ENCODE measurements around the gene OVOL2. TPM values are rescaled to one million over a fixed set of nuclear protein-coding genes. Genes with fewer than 3 reads are reported as not detected.

OVOL2 gene
- total and polyA plus RNA-seq, 10 of the 15 experiments (the other 5 are each of a cell fraction or from before 2014, with no cell fraction given), result not detected

DNA sequence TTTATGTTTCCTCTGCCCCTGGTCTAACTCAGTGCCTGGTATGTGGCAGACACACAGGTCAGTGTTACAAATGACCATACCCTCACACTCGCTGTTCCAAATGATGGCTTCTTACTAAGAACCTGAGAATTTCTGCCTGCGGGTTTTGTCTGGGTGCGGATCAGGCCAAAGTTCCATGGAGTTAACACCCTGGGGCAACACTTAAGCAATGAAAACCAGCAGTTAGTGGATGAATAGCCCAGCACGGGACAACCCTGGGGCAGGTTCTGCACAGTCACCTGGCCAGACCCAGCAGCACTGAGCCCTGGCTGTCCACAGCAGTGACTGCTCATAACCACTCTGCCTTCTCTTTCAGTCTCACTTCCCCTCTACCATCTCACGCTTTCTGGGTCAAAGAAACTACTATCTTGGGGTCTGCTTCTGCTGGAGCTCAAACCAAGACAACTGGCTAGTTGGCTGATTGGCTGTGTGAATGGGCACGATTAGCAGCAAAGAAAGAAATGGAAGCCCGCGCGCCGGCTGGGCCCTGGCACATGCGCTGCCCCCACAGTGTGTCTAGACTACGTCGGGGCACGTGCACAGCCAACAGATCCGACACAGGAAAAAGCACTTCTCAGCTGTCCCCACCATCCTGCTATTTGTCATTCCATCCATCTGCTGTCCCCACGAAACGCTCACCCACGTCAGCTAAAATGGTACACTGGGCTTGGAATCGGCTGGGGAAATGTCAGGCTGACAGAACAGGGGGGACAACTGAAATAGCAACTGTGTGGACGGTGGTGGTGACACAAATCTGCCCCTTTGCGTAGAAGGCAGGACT is 52.3 kb downstream of the OVOL2 start (continued):
- TF ChIP-seq, protein P1, sequence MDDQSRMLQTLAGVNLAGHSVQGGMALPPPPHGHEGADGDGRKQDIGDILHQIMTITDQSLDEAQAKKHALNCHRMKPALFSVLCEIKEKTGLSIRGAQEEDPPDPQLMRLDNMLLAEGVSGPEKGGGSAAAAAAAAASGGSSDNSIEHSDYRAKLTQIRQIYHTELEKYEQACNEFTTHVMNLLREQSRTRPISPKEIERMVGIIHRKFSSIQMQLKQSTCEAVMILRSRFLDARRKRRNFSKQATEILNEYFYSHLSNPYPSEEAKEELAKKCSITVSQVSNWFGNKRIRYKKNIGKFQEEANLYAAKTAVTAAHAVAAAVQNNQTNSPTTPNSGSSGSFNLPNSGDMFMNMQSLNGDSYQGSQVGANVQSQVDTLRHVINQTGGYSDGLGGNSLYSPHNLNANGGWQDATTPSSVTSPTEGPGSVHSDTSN (IDR thresholded peaks at IDR 0.05; ENCODE audit: insufficient replicate concordance, low read depth, low read length), result no peak
- TF ChIP-seq MYB (IDR thresholded peaks at IDR 0.05; ENCODE audit: borderline replicate concordance, low read depth, low read length), result 0 out of 2 replicates have a peak, but pooled peaks have one; percentile 19
- TF ChIP-seq HDGF (IDR thresholded peaks at IDR 0.05), result no peak
- peak; percentile 43; the same call in 1 of the 2 replicates for TF ChIP-seq FOXK2 (IDR thresholded peaks at IDR 0.05)
- TF ChIP-seq PML (IDR thresholded peaks at IDR 0.05; ENCODE audit: low read length), result no peak
- no peak for TF ChIP-seq HDAC6 (IDR thresholded peaks at IDR 0.05; ENCODE audit: unreplicated experiment)
- TF ChIP-seq BHLHE40 (IDR thresholded peaks at IDR 0.05; ENCODE audit: borderline replicate concordance in 1 of 2, low read depth in 2 of 2, low read length in 1 of 2), result peak; percentile 69 to 90
- TF ChIP-seq PAX8 (IDR thresholded peaks at IDR 0.05), result no peak
- TF ChIP-seq NR2C1 (IDR thresholded peaks at IDR 0.05), result no peak
- no peak for TF ChIP-seq KLF5 (IDR thresholded peaks at IDR 0.05; ENCODE audit: partially characterized antibody)
- peak; percentile 57; the same call in 1 of the 2 replicates for TF ChIP-seq NR2F1 (conservative IDR thresholded peaks at IDR 0.05)
- TF ChIP-seq TAF1 (IDR thresholded peaks at IDR 0.05; ENCODE audit: borderline replicate concordance, low read depth, low read length), result no peak
- no peak for TF ChIP-seq SREBF1 (IDR thresholded peaks at IDR 0.05; ENCODE audit: low read length)
- TF ChIP-seq FOS (IDR thresholded peaks at IDR 0.05; ENCODE audit: borderline replicate concordance, extremely low read depth, insufficient read length), result no peak
- no peak for TF ChIP-seq BRCA1 (IDR thresholded peaks at IDR 0.05; ENCODE audit: low read depth, low read length)
- no peak for TF ChIP-seq NRF1 (conservative IDR thresholded peaks at IDR 0.05; ENCODE audit: low read depth, low read length)
- TF ChIP-seq, protein P2, sequence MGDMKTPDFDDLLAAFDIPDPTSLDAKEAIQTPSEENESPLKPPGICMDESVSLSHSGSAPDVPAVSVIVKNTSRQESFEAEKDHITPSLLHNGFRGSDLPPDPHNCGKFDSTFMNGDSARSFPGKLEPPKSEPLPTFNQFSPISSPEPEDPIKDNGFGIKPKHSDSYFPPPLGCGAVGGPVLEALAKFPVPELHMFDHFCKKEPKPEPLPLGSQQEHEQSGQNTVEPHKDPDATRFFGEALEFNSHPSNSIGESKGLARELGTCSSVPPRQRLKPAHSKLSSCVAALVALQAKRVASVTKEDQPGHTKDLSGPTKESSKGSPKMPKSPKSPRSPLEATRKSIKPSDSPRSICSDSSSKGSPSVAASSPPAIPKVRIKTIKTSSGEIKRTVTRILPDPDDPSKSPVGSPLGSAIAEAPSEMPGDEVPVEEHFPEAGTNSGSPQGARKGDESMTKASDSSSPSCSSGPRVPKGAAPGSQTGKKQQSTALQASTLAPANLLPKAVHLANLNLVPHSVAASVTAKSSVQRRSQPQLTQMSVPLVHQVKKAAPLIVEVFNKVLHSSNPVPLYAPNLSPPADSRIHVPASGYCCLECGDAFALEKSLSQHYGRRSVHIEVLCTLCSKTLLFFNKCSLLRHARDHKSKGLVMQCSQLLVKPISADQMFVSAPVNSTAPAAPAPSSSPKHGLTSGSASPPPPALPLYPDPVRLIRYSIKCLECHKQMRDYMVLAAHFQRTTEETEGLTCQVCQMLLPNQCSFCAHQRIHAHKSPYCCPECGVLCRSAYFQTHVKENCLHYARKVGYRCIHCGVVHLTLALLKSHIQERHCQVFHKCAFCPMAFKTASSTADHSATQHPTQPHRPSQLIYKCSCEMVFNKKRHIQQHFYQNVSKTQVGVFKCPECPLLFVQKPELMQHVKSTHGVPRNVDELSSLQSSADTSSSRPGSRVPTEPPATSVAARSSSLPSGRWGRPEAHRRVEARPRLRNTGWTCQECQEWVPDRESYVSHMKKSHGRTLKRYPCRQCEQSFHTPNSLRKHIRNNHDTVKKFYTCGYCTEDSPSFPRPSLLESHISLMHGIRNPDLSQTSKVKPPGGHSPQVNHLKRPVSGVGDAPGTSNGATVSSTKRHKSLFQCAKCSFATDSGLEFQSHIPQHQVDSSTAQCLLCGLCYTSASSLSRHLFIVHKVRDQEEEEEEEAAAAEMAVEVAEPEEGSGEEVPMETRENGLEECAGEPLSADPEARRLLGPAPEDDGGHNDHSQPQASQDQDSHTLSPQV (IDR thresholded peaks at IDR 0.05), result no peak
- TF ChIP-seq ATF7 (IDR thresholded peaks at IDR 0.05; ENCODE audit: low read depth), result peak; percentile 34; the same call in 1 of the 2 replicates
- peak; percentile 70 for TF ChIP-seq MTA2 (IDR thresholded peaks at IDR 0.05; ENCODE audit: low read depth)
- no peak for TF ChIP-seq ZSCAN29 (IDR thresholded peaks at IDR 0.05)
- TF ChIP-seq CBFB (IDR thresholded peaks at IDR 0.05; ENCODE audit: low read depth), result no peak
- TF ChIP-seq, protein P3, sequence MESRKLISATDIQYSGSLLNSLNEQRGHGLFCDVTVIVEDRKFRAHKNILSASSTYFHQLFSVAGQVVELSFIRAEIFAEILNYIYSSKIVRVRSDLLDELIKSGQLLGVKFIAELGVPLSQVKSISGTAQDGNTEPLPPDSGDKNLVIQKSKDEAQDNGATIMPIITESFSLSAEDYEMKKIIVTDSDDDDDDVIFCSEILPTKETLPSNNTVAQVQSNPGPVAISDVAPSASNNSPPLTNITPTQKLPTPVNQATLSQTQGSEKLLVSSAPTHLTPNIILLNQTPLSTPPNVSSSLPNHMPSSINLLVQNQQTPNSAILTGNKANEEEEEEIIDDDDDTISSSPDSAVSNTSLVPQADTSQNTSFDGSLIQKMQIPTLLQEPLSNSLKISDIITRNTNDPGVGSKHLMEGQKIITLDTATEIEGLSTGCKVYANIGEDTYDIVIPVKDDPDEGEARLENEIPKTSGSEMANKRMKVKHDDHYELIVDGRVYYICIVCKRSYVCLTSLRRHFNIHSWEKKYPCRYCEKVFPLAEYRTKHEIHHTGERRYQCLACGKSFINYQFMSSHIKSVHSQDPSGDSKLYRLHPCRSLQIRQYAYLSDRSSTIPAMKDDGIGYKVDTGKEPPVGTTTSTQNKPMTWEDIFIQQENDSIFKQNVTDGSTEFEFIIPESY (IDR thresholded peaks at IDR 0.05), result no peak
- TF ChIP-seq CREM (IDR thresholded peaks at IDR 0.05; ENCODE audit: low read depth), result peak; percentile 34; the same call in 1 of the 2 replicates
- TF ChIP-seq MXI1 (IDR thresholded peaks at IDR 0.05; ENCODE audit: low read depth, low read length), result no peak
